Stimulated activated CD8-positive, alpha-beta memory T cell treated with anti-CD3 and anti-CD28 coated beads, Interleukin-12 subunit alpha, Interleukin-12 subunit beta, amount 100 ng/mL, for 24 hours (primary cell): ENCODE results near the gene FYB2.

Experiments used
- DNase-seq: peaks from one replicate; pipeline ENCODE4 v3.0.0-alpha.2; 2020; ENCODE audit errors: extremely low read depth

The FYB2 gene

DNA sequence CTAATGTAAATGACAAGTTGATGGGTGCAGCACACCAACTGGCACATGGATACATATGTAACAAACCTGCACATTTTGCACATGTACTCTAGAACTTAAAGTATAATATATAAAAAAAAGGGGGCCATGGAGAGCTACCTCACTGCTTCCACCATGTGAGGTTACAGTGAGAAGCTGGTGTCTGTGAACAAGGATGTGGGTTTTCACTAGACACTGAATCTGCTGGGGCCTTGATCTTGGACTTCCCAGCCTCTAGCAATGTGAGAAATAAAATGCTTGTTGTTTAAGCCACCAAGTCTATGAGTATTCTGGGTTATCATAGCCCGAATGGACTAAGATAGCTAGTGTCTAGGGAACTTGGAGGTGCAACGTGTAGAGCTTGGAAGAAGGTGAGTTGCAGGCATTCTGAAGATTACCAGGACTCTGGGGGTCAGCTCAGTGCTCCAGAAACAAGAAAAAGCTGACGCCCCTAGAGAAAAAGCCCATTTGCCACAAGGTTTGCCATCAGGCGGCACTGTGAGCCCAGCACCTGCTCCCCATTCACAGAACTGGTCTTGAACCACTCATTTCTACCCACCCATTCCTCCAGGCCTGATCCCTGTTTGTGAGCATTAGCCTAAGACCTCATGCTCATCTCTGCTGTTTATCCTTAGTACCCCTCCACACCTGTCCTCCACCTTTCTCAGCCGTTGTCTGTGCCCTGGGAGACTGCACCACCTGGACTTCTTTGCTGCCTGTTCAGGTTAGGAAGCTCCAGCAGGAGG, 15.1 kb upstream of the FYB2 start:
- DNase-seq, result no peak

DNA sequence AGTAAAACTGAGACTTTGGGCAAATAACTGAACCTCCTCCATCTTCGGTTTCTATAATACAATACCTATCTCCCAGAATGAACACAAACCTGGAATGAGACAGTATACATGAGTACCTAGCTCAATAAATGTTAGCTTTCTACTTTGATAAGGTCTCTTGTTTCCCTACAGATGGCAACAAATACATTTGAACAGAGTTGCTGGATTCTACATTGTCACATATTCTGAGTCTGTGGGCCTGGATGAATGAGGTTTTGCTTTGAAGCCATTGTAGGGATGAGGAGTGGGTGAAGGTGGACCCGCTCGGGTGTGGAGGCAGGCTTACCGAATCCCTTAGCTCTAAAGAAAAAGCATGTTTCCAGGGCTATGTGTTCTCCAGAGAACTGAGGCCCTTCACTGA, 13.9 kb upstream of the FYB2 start:
- no peak for DNase-seq

DNA sequence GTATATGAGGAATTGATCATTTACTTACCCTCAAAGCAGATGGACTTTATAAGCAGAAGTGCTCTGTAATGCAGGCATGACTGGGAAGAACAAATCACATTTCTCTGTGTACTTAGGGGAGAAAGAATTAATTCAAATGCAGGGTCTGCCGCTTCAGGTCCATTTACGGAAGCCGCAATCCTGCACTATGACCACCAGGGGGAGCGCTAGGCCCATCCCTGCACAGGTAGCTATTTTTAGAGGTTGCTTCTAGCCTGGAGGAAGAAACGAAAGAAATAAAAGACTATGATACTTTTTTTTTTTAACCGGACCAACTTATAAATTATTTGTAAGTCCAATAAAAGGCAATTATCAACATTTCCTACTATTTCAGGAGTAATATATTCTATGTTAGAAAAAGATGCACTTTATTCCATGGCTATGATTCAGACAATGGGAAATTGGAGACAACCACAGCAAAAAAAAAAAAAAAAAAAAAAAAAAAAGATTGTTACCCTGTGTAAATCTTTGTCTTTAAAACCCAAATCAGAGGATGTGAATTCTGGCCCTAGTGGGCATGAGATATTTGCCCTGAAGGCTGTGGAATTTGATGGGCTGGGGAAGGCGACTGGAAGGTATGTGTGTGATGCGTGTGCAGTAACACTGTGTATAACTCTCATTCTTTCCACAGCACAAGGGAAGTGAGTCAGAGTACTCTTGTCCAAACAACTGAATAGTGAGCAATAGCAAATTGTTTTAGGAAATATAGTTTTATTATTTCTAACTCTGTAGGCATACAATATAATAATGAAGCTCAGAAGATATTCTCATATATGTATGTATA, 12.9 kb upstream of the FYB2 start:
- peak; percentile 5 for DNase-seq

DNA sequence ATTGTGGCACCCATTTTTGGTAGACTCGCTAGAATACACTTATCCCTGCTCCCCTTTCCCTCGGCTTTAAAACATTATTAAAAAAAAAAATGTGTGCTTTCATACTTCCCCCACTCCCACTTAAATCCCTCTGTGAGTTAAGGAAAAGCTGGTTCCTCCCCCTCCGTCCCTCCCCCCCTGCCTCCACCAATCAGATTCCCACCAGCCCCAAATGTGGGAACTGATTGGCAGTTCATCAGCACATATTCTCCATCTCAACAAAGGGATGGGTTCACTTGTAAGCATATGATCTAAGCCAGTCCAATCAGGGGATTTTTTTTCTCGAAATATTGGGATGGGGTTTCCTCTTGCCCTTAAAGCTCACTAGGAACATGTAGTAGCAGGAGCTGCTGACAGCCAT, 10.8 kb upstream of the FYB2 start:
- no peak for DNase-seq

DNA sequence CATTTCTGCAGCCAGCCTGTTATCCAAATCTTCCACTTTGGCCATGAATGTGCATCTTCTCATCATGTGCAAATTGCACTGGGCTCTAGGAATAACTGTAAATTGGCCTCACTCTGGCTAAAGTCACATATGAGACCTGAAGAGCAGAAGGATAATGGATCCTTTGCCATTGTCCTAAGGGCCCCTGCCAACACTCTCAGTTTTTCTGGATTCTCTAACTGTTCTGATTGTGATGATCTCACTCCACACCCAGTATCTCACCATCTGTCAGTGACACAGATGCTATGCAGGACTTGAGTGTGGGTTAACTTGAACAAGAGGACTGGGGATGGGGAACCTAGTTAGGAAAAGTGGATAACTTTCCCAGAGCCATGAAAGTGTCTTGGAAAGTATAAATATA, 8.5 kb upstream of the FYB2 start:
- no peak for DNase-seq

DNA sequence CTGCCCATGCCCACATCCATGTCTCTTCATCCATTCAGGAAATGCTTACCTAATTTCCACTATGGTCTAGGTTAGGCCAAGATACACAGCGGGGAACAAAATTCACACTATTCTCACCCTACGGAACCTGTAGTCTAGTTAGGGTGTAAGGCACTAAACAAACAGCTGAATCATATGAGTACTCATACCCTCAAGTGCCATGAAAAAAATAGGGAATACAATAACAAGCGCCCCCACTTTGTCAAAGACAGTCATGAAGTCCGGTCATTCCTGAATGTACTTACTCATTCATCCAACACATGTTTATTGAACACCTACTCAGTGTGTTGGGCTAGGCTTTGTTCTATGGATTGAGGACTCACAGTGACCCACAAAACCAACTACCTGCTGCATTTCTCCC, 6.2 kb upstream of the FYB2 start:
- no peak for DNase-seq

DNA sequence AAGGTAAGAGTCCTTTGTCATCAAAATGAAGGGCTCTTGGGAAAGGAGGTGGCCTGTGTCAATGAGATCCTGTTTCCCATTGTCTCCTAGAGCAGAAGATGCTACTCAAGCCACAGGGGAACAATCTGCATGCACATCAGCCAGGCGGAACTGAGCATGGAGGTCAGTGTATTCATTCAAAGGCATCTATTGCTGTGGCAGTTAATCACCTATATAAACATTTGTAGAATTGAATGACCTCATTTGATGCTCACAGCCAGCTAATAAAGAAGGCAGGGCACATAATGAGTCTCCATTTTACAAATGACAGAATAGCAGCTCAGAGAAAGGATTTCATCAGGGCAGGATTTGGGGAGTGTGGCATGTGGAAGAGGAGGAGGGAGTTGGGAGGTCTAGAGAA, 5.7 kb upstream of the FYB2 start:
- DNase-seq, result no peak

DNA sequence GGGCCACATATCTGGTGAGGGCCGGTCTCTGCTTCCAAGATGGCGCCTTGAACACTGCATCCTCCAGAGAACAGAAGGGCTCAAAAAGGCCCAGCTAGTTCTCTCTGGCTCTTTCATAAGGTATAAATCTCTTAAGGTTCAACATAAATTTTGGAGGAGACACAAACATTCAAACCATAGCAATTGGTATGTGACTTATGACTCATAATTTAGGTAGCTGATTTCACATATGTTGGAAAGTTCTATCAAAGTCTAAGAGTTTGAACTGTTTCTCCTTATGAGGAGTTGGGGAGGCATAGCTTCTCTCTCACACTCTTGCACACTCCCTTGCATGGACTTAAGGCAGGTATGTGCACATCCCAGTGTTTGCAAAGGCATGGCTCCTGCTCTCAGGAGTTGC, 5.1 kb upstream of the FYB2 start:
- no peak for DNase-seq

DNA sequence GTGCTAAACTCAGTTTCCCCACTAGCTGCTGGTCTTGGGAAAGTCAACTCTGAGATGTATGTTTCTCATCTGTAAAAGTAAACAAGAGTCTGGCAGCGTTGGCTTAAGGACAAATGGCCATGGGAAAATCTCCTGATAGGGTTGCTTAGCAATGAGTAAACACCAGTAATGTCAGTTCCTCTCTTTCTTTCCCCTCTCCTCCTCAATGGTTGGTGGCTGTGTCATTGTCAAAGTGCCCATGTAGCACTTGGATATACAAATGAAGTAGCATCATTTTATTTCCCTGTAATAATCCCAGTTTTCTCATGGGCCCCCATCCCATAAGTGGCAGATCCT, 2.2 kb upstream of the FYB2 start:
- DNase-seq, result no peak

DNA sequence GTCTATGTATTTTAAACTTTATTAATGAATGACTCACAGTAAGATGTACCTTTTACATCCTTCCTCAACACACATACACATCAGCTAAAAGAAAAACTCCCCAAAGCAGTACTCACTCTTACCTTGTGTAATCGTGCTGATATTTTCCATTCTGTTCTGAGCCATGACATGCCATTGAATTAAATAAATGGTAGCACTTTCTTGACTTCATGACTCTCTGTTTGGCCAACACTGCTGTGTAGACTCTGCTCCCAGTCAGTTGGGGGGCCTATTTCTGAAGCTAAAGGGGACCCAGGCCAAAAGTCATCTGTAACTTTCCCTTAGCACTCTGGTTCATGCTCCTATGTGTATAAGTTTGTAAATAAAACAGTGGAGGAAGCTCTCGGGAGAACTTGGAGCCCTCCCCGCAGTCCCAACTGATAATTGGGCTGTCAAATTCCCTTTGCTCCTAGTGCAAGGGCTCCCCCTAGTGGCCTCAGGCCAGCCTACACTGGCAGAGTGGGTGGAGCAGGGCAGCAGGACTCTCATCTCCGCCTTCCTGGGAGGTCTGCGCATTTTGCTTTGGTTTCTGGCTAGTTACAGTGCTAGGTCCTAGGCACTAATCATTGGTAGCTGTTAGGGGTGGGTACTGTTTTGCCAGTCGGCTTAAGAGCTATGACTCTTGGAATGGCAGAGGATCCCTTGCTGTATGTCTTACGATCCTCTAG, 1.7 kb upstream of the FYB2 start:
- DNase-seq, result peak; percentile 43

DNA sequence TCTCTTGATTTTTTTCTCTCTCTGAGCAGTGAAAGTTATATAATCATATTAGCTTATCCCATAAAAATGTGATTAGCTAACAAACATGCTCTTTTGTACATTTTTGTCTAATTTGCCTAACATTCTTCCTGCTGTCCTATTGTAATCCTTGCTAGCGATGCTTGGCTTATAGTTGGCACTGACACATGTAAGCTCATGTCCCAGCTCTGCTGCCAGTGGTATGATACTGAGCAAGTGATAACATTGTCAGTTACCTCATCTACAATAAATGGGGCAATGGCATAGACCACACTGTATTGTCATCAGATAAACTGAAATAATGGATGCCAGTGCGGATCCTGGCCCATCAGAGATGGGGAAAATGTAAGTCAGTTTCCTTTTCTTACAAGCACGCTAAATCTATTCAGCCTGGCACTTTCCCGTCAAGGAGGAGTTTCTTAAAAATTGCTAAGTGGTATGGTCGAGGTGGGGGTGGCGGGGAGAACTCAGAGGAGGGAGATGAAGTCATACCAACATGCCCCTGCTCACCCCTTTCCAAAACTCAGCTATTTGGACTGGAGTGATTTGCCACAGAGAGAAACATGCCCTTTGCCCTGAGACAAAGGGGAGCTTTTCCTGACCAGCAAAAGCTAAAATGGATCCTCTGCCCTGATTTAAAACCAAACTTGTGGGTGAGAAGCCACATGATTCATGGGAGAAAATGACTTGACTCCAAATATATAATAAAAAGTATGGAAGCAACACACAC, 1.3 kb downstream of the FYB2 start:
- DNase-seq, result no peak

DNA sequence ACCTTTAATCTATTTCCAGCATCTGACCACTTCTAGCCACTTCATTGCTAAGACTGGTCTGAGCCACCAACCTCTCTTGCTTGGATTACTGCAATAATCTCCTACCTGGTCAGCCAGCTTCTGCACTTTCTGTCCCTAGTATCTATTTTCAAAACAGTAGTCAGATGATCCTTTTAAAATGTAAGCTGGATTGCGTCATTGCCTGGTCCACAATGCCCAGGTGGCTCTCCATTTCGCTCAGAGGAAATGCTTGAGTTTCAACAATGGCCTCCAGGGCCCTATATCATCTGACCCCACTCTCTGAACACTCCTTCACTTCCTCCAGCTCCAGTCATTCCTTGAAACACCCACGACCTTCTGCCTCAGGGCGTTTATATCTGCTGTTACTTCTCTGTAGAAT, 2.3 kb downstream of the FYB2 start:
- DNase-seq, result no peak

DNA sequence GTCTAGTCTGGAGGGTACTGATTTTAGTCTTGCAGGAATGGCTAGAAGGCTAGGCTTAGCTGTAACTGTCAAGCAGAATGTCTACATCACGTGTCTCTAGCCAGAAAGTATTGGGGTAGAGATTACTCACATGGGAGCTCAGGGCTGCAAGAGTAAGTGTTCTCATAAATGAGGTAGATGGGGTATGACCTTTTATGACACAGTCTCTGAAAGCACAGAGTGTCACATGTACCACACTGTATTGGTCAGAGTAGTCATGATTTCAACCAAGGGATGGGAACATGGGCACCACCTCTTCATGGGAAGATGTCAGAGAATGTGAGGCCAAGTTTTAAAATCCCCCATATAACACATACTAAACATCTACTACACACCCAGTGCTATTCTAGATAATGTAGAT, 2.9 kb downstream of the FYB2 start:
- DNase-seq, result no peak

DNA sequence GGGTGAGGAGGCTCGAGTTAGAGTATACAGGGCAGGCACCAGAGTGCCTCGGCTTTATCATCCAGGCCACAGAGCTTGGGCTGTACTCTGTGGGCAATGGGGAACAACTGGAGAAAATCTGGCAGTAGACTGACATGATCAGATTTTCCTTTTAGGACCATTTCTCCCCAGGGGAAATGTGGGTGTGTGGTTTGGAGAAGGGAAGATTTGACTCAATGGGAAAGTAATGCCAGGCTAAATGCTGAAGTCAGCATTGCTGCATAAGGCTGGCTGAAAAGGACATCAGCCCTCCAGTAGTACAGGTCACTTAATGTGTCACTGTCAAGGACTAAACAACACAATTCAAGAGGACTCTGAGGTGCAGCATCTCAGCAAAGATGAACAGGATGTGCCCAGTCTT, 5.0 kb downstream of the FYB2 start:
- no peak for DNase-seq

DNA sequence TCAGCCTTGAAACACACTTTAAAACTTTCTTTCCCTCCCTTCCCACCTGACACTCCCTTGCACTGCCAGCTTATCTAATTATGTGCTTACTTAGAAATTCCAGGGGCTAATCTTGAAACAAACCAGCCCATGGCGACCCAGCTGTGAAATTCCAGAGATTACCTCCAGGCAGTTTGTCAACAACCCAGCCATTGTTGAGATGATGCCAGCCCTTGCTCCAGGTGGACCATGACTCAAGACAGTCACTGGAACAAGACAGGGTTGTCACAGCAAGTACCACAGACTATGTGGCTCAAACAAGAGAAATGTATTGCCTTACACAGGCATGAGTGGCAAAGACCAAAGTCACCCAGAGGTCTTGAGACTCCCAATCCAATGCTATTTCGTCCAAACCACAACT, 7.9 kb downstream of the FYB2 start:
- DNase-seq, result no peak

DNA sequence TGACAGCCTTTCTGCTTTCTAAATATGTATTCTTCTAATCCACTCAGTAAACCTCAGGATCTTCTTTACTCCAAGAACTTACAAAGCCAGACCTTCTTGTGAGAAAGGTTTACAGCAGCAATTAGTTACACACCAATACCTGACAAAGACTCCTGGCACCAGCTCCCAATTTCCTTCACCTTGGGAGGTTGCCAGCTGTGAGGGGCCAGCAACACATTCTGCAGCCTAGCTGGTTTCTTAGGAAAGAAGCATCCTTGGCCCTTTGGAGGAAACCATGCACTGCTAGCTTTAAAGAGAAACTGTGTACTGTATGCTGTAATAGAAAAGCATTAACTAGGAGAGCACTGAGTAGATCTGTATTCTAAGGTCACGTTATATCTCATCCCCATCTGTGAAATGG, 10.8 kb downstream of the FYB2 start:
- no peak for DNase-seq

DNA sequence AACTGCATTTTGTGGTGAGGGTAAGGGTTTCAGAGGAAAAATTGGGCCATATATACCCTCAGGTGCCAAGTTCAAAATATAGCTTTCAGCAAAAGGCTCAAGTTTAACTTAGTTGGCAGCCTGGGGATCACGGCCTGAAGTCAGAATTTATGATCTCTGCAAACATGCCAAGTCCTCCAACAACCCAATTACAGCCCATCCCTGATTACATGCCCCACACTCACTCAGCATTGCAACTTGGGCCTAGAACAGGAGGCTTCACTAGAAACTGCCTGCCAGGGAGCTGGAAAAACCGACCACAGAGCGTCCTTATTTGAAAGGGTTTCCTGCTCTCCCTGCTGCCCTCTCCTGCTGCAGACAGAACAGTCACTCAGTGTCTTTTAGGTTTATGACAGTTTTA, 12.4 kb downstream of the FYB2 start:
- no peak for DNase-seq

DNA sequence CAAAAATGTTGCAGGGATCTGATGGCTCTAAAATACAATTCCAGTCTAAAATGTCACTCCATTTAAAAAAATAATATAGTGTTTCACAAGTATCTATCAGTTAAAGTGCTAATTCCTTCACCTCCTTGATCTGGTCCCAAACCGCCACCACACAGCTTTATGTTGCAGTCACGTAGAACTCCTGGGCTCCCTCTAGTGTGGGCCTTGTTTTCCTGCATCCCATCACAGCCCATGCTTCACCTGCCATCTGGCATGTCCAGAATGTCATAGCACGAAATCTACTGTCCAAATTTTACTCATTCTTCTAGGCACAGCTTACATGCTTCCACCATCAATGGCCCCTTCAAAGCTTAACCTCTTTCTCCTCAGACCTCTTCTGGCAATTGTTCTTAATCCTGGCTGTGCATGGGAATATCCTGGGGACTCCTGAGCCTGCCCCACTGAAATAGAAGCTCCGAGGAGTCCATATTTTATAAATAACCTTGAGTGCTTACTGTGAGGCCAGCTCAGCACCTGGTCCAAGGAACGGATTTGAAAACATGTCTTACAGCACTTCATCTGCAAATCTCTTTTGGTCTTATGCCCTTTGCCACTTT, 15.5 kb downstream of the FYB2 start:
- DNase-seq, result no peak

DNA sequence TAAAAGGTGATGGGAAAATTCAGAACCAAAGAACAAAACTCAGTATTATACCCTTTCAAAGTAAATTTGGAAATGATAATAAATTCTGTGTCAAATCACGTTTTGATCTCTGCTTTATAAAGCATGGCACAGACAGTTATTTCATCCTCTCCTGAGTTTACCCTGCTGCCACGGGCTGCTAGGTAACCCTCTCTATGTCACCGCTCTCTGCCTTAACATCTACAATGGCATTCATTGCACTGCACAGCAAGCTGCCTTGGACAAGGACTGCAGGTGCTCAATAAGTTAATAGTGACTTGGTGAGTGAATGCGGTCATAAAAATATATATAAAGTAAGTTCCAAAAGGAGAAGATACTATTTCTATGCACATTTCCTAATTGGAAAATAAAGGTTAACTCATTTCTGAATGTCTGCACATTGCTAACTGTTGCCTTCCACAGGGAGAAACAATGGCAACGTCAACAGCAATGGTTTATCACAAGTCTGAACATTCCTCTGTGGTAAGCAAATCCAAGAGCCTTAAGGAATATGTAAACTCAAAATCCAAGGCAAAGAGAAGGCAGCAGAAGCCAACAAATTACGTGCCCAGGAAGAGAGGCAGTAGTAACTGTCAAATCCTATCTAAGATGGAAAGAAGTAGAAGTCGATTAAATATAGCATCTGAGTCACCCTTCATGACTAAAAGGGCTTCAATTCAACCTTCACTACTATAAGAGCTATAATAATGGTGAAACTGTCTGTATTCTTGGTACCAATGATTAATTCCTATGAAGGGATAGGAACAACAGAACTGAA, 19.4 kb downstream of the FYB2 start:
- no peak for DNase-seq

DNA sequence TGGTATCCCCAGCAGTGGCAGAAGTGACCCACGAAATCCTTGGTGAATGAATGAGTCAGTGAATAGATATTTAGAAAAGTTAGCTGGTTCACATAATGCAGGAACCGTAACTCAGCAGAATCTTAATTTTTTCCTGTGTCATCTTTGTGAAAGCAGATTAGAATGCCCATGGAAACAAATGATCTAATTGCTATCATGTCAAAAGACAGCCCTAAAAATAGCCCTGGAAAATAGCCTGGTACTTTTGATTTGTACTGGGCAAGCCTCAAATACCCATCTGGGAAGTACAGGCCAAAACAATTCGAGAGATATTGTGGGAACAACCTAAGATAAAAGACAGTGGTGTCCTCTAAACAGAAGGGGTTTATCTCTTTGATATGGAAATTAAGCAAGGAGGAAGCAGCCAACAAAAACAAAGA, 21.1 kb downstream of the FYB2 start:
- no peak for DNase-seq

DNA sequence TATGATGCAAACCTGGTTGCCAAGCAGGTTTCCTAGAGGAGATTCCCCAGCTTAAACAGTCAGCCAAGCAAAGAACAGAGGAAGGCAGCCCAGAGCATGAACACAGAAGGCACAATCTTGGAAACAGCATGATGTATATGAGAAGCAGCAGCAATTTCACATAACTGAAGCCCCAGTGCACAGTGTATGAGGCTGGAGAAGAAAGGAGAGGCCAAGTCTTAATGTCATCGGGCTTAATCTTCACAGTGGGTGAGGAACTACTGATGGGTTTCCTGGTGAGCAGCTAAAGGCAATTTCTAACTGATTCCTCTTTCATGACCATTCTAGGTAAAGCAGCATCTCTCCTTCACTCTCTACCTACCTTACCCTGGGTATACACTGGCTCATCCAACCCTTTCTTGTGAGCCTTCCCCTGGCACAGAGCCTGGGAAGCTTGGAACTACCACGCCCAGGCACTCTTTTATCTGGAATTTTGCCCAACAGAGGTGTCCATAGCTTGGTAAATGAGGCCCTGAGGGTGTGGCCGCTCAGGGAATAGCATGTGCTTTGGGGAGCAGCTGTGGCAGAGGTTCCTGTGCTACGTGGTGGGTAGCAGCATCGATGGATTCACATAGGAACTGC, 22.0 kb downstream of the FYB2 start:
- no peak for DNase-seq
